Measurements from ENCODE around the gene NFIB.

Gene NFIB

DNA sequence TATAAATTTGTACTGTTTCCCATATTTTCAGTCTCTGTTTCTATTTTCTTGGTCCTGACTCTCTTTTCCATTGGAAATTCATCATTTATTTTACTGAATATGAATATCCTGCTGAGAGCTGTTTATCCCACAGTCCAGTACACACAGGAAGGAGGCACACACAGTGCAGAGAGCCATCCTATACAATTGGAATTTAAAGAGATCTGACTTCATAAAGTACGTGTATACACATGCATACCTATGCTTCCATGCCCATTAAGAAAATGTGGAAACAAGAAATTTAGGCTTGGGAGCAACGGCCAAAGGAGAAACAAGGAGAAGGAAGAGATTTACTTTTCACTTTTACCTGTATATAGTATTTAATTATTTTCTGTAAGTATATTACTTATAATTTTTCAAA, 99.2 kb downstream of the NFIB start:
- no peak overlapping the region for H3K4me3 ChIP-seq (ENCODE audit: low read length)
- no peak for DNase-seq (ENCODE audit: low read depth)
- TF ChIP-seq, protein P1, sequence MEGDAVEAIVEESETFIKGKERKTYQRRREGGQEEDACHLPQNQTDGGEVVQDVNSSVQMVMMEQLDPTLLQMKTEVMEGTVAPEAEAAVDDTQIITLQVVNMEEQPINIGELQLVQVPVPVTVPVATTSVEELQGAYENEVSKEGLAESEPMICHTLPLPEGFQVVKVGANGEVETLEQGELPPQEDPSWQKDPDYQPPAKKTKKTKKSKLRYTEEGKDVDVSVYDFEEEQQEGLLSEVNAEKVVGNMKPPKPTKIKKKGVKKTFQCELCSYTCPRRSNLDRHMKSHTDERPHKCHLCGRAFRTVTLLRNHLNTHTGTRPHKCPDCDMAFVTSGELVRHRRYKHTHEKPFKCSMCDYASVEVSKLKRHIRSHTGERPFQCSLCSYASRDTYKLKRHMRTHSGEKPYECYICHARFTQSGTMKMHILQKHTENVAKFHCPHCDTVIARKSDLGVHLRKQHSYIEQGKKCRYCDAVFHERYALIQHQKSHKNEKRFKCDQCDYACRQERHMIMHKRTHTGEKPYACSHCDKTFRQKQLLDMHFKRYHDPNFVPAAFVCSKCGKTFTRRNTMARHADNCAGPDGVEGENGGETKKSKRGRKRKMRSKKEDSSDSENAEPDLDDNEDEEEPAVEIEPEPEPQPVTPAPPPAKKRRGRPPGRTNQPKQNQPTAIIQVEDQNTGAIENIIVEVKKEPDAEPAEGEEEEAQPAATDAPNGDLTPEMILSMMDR (conservative IDR thresholded peaks at IDR 0.05; ENCODE audit: low read length): no peak

DNA sequence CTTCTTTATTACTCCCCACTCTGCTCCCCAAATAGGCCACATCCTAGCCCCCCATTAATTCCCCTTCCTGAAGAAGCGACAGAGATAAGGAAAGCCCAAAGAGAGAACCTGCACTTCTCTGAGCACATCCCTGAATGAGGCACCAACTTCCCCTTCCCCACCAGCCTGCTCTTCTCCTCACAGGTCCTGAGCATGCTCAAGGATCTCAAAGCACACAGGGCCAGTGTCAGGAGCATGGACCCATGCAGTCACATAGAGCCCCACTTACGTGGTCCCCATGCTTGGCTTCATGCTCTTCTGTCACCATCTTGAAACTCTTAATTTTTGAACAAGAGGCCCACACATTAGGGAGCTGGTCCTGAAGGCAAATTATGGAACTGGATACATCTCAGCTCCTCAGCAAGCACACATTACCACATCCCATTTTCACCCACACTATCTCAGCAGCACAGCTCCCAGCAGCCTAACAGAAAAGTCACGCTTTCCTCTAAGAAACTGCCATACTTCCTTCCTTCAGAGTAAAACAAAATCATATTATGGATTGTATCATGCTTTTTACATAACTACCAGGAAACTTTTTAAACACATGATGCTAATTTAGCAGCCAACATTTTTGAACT, 99.8 kb downstream of the NFIB start:
- no peak for DNase-seq (ENCODE audit: low read depth)
- TF ChIP-seq, protein P1 (conservative IDR thresholded peaks at IDR 0.05; ENCODE audit: low read length): no peak

DNA sequence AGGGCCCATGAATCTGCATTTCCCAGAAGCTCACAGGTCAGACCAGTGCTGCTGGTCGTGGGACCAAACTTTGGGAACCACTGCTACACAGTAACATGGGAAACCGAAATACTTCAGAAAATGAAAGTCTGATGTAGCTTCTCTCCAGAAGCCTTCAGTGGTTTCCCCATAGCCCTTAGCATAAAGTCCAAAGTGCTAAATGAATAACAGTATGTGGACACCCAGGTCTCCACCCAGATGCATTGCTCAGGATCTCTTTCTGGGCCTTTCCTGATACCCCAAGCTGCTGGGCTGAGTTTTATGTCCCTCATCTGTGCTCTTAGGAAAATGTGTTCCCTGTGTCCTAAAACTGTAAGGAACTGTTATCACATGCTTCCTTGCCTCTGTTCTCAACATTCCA, 100.4 kb downstream of the NFIB start:
- DNase-seq (ENCODE audit: low read depth): no peak
- H3K4me3 ChIP-seq (ENCODE audit: low read length): no peak overlapping the region
- TF ChIP-seq, protein P1 (conservative IDR thresholded peaks at IDR 0.05; ENCODE audit: low read length): no peak

More for the DNA sequence above, 99.8 kb downstream of the NFIB start:
- no peak overlapping the region for H3K4me3 ChIP-seq (ENCODE audit: low read length)

DNA sequence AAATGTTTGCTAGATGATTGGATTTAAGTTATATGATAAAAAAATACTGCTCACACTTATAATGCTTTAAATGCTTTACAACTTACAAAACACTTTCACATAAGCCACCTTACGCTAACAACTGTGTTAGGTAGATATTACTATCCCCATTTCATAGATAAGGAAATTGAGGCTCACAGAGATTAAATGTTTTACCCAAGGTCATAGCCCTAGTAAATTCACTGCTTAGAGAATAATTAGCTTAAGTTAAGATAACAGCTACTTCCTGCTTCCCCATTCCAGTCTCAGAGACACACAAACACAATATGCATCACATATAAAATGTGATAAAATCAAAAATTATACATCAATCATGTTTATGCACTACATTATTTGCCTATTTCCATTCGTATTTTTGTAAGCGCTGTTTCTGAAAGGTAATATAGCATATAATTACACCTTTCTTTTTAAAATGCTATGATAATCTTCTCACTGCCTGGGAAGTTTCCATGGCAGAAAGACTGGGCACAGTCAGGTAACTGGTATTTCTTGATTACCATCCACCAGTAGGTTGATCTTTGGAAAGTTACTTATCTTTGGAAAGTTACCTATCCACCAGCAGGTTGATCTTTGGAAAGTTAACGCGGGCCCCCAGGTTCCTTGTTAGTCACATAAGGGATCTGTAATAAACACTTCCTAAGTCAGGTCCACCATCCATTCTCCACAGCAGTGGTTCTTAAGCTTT, 101.1 kb downstream of the NFIB start:
- no peak for DNase-seq (ENCODE audit: low read depth)
- no peak overlapping the region for H3K4me3 ChIP-seq (ENCODE audit: low read length)
- TF ChIP-seq, protein P1 (conservative IDR thresholded peaks at IDR 0.05; ENCODE audit: low read length): no peak

DNA sequence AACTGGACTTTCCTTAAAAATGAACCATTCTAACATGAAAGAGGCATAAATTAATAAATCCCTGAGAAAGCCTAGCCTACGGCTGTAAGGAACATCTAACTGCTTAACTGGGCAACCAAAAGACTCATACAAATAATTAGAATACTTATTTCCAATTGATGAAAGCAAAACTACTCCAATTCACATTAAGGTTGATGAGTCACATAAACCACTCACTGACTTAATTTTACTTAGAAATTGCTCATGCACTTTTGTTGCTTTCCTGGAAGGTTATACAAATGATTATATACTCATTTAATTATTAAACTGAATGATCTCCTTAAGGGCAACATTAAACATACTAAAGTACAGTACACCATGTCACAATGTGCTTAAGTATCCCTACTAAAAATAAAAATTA, 101.9 kb downstream of the NFIB start:
- TF ChIP-seq, protein P1 (conservative IDR thresholded peaks at IDR 0.05; ENCODE audit: low read length): no peak
- DNase-seq (ENCODE audit: low read depth): no peak
- H3K4me3 ChIP-seq (ENCODE audit: low read length): no peak overlapping the region

DNA sequence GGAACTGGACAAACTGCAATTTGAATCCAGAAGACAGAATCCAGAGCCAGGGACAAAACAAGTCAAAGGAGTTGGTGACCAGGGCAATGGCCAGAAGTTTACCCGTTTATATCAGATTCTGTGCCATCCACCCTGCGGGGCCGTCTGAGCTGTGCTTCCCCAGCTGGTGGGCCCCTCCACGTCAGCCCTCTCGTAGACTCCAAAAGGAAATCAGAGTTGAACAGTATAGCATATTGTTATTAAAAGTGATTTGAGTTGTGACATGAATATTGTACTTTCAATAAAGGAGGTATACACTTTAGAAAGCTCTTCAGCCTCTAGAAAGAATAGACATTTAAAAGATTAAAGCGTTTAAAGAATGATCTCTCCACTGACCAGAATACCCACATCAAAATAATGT, 102.4 kb downstream of the NFIB start:
- DNase-seq (ENCODE audit: low read depth): no peak

More for the DNA sequence above, 102.4 kb downstream of the NFIB start:
- TF ChIP-seq, protein P1 (conservative IDR thresholded peaks at IDR 0.05; ENCODE audit: low read length): no peak
- no peak overlapping the region for H3K4me3 ChIP-seq (ENCODE audit: low read length)
